Neuronal stem cell (in vitro differentiated cells): ENCODE results near the gene MCHR1.
A peak's percentile ranks its signal among the peaks of the same experiment; 100 is the strongest.

Experiments
- DNase-seq: peaks from one replicate; pipeline ENCODE4 v3.0.0-alpha.2; 2013; ENCODE audit warnings: low spot score
- H2AFZ ChIP-seq: one replicate; pipeline ENCODE4 v1.6.1; 2013; ENCODE audit warnings: mild to moderate bottlenecking, low read length, inconsistent platforms
- H2AK5ac ChIP-seq: 2 replicates; pipeline ENCODE4 v1.6.1; 2013; ENCODE audit warnings: low read depth, mild to moderate bottlenecking, inconsistent platforms, low read length, moderate library complexity, mixed read lengths
- H2BK120ac ChIP-seq: 2 replicates; pipeline ENCODE4 v1.6.1; 2013; ENCODE audit warnings: low read depth, mild to moderate bottlenecking, inconsistent platforms, low read length, moderate library complexity, mixed read lengths
- H2BK12ac ChIP-seq: one replicate; pipeline ENCODE4 v1.6.1; 2013; ENCODE audit warnings: low read length, inconsistent platforms
- H2BK15ac ChIP-seq: 2 replicates; pipeline ENCODE4 v1.6.1; 2013; ENCODE audit warnings: mild to moderate bottlenecking, low read length, inconsistent platforms, mixed read lengths
- H2BK5ac ChIP-seq: one replicate; pipeline ENCODE4 v1.6.1; 2013; ENCODE audit warnings: inconsistent platforms, mild to moderate bottlenecking, low read length, moderate library complexity
- H3K14ac ChIP-seq: one replicate; pipeline ENCODE4 v1.6.1; 2013; ENCODE audit warnings: low read length, inconsistent platforms
- H3K18ac ChIP-seq: 2 replicates; pipeline ENCODE4 v1.6.1; 2013; ENCODE audit warnings: low read length, inconsistent platforms
- H3K23ac ChIP-seq: 2 replicates; pipeline ENCODE4 v1.6.1; 2013; ENCODE audit warnings: low read depth, mild to moderate bottlenecking, mixed read lengths, low read length, inconsistent platforms; ENCODE audit not compliant: poor library complexity
- H3K27ac ChIP-seq: replicated peaks from 3 replicates; pipeline ENCODE4 v1.5.1; 2013; ENCODE audit warnings: low read length, inconsistent platforms
- H3K27me3 ChIP-seq, 3 experiments: 2 replicates each; pipeline ENCODE4 v1.6.1; 2013; ENCODE audit warnings: low read length in 3 of 3, mild to moderate bottlenecking in 2 of 3, inconsistent platforms in 1 of 3, low read depth in 1 of 3, mixed read lengths in 1 of 3, moderate library complexity in 1 of 3; ENCODE audit not compliant: control insufficient read depth in 3 of 3, insufficient read depth in 3 of 3
- H3K36me3 ChIP-seq, 2 donors: replicated peaks in 1 of 2; 2 replicates each; pipeline ENCODE4 v1.6.1; 2013; ENCODE audit warnings: low read length in 2 of 2; ENCODE audit not compliant: control insufficient read depth in 2 of 2, insufficient read depth in 2 of 2
- H3K4ac ChIP-seq: 2 replicates; pipeline ENCODE4 v1.6.1; 2013; ENCODE audit warnings: inconsistent platforms, mild to moderate bottlenecking, low read length, moderate library complexity
- H3K4me1 ChIP-seq, 2 donors: 1 replicate in 1 of 2; 2 replicates in 1 of 2; pipeline ENCODE4 v1.6.1; 2013; ENCODE audit warnings: low read length in 2 of 2, low read depth in 1 of 2; ENCODE audit not compliant: control insufficient read depth in 2 of 2, insufficient read depth in 1 of 2
- H3K4me2 ChIP-seq: one replicate; pipeline ENCODE4 v1.6.1; 2013; ENCODE audit warnings: mild to moderate bottlenecking, low read length, inconsistent platforms; ENCODE audit not compliant: insufficient read depth, poor library complexity, severe bottlenecking
- H3K4me3 ChIP-seq, 2 donors: 2 replicates each; pipeline ENCODE4 v1.5.1; 2013; ENCODE audit warnings: low read length in 2 of 2, mild to moderate bottlenecking in 2 of 2, inconsistent platforms in 1 of 2, moderate library complexity in 1 of 2
- H3K79me1 ChIP-seq: one replicate; pipeline ENCODE4 v1.6.1; 2013; ENCODE audit warnings: low read depth, mild to moderate bottlenecking, inconsistent platforms, low read length, moderate library complexity
- H3K9ac ChIP-seq: one replicate; pipeline ENCODE4 v1.6.1; 2013; ENCODE audit warnings: mild to moderate bottlenecking, low read depth, low read length, inconsistent platforms; ENCODE audit not compliant: poor library complexity
- H3K9me3 ChIP-seq, 2 donors: replicated peaks in 1 of 2; 2 replicates each; pipeline versions ENCODE3 to v1.6.1; 2013; ENCODE audit warnings: low read length in 2 of 2, mild to moderate bottlenecking in 2 of 2, inconsistent platforms in 1 of 2, low read depth in 1 of 2, mixed read lengths in 1 of 2, moderate library complexity in 1 of 2; ENCODE audit not compliant: control insufficient read depth in 2 of 2, insufficient read depth in 1 of 2
- H4K8ac ChIP-seq: one replicate; pipeline ENCODE4 v1.6.1; 2013; ENCODE audit warnings: low read depth, mild to moderate bottlenecking, inconsistent platforms, low read length, moderate library complexity
- H4K91ac ChIP-seq: one replicate; pipeline ENCODE4 v1.6.1; 2013; ENCODE audit warnings: low read length, low read depth, mild to moderate bottlenecking, inconsistent platforms; ENCODE audit not compliant: poor library complexity
- WGBS, 2 donors: extraction: QIAGEN DNeasy Blood & Tissue Kit; methylation state at CpG; one replicate each; pipeline ENCODE4 v1.1.7; 2013; ENCODE audit warnings: missing lambda C conversion rate in 2 of 2, mixed read lengths in 1 of 2; ENCODE audit not compliant: insufficient read length in 2 of 2, insufficient replicate concordance in 1 of 2; ENCODE audit errors: extremely low coverage in 2 of 2; 5-methylcytosine and 5-hydroxymethylcytosine counted together

The MCHR1 gene

DNA sequence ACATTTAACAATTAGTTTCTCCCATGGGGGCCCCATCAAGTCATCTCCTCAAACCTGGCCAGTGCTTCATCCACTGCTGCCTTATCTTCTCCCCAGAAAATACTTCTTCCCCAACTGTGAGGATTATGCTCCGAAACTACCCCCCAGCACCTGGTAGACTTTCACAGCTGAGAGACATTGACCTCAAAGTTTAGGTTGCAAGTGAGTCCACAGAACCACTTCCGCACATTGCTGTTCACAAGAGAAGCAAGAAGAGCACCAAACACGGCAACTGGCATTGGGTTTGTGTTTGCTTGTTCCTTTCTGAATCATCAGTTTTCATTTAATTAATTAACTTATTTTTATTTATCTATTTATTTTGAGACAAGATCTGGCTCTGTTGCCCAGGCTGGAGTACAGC lies 6.1 kb downstream of the MCHR1 start:
- no peak overlapping the region for H3K14ac ChIP-seq
- no peak overlapping the region for H3K4ac ChIP-seq
- no peak overlapping the region for H2BK120ac ChIP-seq
- no CpG with 5 or more reads among the region's 3 CpGs for WGBS, 2 donors
- no peak overlapping the region for H3K23ac ChIP-seq
- H3K18ac ChIP-seq = no peak overlapping the region
- H2BK15ac ChIP-seq = no peak overlapping the region
- H3K4me1 ChIP-seq = peaks cover 5 to 11% of the 10 kb centered on the region in 2 donors
- no peak overlapping the region for H3K27ac ChIP-seq
- H4K91ac ChIP-seq = no peak overlapping the region
- no peak overlapping the region for H2AK5ac ChIP-seq
- no peaks in the 10 kb centered on the region for H3K9me3 ChIP-seq
- no peak overlapping the region for H3K4me3 ChIP-seq
- H3K36me3 ChIP-seq = no peaks in the 10 kb centered on the region
- H3K4me2 ChIP-seq = no peak overlapping the region
- no peak for DNase-seq
- H3K9ac ChIP-seq = no peak overlapping the region
- no peak overlapping the region for H2BK12ac ChIP-seq
- peaks cover 0 to 31% (median 3%) of the 10 kb centered on the region in 3 experiments for H3K27me3 ChIP-seq
- peak overlapping the region; percentile 14 for H2BK5ac ChIP-seq
- H3K79me1 ChIP-seq = no peaks in the 10 kb centered on the region
- H2AFZ ChIP-seq = peak overlapping the region; percentile 43
- H4K8ac ChIP-seq = no peak overlapping the region

DNA sequence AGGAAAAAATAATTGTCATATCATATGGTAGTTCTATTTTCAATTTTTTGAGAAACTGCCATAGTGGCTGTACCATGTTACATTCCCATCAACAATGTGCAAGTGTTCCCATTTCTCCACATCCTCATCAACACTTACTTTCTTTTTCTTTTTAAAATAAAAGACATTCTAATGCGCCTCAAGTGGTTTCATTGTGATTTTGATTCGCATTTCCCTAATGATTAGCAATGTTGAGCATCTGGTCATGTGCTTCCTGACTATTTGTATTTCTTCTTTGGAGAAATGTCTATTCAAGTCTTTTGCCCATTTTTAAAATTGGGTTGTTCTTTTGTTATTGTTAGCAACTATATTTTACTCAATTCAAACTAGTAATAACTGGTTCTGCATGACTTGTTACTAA lies 8.4 kb downstream of the MCHR1 start:
- Histone ChIP-seq H3K27ac (no peak overlapping the region), H3K18ac (no peak overlapping the region), H2AK5ac (no peak overlapping the region), H3K4me3 (no peak overlapping the region), H2BK12ac (no peak overlapping the region), H4K8ac (no peak overlapping the region), H3K4me1 (peaks cover 2 to 4% of the 10 kb centered on the region in 2 donors), H3K4ac (no peak overlapping the region), H2AFZ (no peak overlapping the region), H3K9me3 (no peaks in the 10 kb centered on the region), H3K27me3 (peaks cover 0 to 27% (median 3%) of the 10 kb centered on the region in 3 experiments), H3K9ac (no peak overlapping the region), H3K23ac (no peak overlapping the region), H3K79me1 (no peaks in the 10 kb centered on the region), H3K14ac (no peak overlapping the region), H3K36me3 (no peaks in the 10 kb centered on the region), H4K91ac (no peak overlapping the region), H2BK5ac (no peak overlapping the region), H3K4me2 (no peak overlapping the region), H2BK120ac (no peak overlapping the region), H2BK15ac (no peak overlapping the region)
- DNase-seq = no peak
- WGBS, 2 donors = no CpG with 5 or more reads among the region's 2 CpGs

DNA sequence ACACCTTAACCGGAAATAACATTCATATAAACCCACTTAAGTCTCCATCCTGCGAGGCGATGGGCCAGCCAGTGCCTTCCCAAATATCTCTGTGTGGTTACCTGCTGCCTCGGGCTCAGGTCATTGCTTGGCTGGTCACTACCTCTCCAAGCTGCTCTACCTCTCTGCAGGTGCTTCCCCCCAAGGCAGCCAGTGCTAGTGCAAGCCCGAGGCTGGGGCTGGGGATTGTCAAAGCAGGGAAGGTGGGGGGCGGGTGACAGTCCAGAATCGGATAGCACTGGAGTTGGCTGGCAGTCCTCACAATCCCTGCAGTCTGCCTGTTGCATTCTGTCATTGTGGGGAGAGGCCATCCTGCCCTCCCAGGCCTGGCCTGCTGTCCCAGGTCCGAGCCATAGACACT lies 11.1 kb downstream of the MCHR1 start:
- H2AK5ac ChIP-seq = peak overlapping the region; percentile 89
- no peak overlapping the region for H4K8ac ChIP-seq
- no peak overlapping the region for H4K91ac ChIP-seq
- no CpG with 5 or more reads among the region's 8 CpGs for WGBS, 2 donors
- no peaks in the 10 kb centered on the region for H3K9me3 ChIP-seq
- H3K36me3 ChIP-seq = no peaks in the 10 kb centered on the region
- H3K27ac ChIP-seq = no peak overlapping the region
- H3K4me1 ChIP-seq = peaks cover 0 to 1% of the 10 kb centered on the region in 2 donors
- no peak overlapping the region for H3K14ac ChIP-seq
- no peak overlapping the region for H2BK5ac ChIP-seq
- H3K23ac ChIP-seq = no peak overlapping the region
- no peak overlapping the region for H3K4me3 ChIP-seq
- no peak overlapping the region for H2AFZ ChIP-seq
- no peak overlapping the region for H3K4ac ChIP-seq
- no peak overlapping the region for H3K9ac ChIP-seq
- H2BK120ac ChIP-seq = no peak overlapping the region
- no peak for DNase-seq
- no peak overlapping the region for H2BK15ac ChIP-seq
- H2BK12ac ChIP-seq = no peak overlapping the region
- H3K4me2 ChIP-seq = no peak overlapping the region
- no peaks in the 10 kb centered on the region for H3K79me1 ChIP-seq
- peak overlapping the region; percentile 48 for H3K18ac ChIP-seq
- H3K27me3 ChIP-seq = peaks cover 0 to 24% (median 0%) of the 10 kb centered on the region in 3 experiments

DNA sequence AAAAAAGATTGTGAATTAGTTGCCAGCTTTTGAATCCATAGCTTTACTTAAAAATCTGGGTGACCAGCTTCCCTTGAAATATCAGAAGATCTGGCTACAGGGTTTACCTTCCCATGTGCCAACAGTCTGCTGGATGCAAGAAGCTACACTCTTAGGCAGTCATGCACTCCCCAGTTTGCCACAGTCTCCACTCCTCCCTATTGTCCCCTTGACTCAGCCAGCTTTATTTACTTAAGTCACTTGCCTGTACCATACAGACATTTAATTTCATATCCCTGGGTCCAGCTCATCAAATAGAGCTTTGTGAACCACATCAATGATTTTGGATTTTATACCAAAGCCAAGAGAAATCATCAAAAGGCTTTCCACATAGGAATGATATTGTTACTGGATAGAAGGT lies 12.2 kb downstream of the MCHR1 start:
- Histone ChIP-seq H3K4ac (no peak overlapping the region), H3K79me1 (no peaks in the 10 kb centered on the region), H3K4me3 (no peak overlapping the region), H3K14ac (no peak overlapping the region), H3K27ac (no peak overlapping the region), H3K4me1 (peaks cover 0 to 1% of the 10 kb centered on the region in 2 donors), H3K18ac (no peak overlapping the region), H3K9ac (no peak overlapping the region), H3K23ac (no peak overlapping the region), H4K8ac (no peak overlapping the region), H2BK12ac (no peak overlapping the region), H3K4me2 (no peak overlapping the region), H4K91ac (no peak overlapping the region), H2BK120ac (no peak overlapping the region), H2BK5ac (no peak overlapping the region), H3K36me3 (no peaks in the 10 kb centered on the region), H2BK15ac (no peak overlapping the region), H2AFZ (no peak overlapping the region), H2AK5ac (no peak overlapping the region), H3K9me3 (no peaks in the 10 kb centered on the region), H3K27me3 (peaks cover 0 to 30% (median 0%) of the 10 kb centered on the region in 3 experiments)
- no peak for DNase-seq
